ENCODE results near the gene KRABD2.

KRABD2 gene

DNA sequence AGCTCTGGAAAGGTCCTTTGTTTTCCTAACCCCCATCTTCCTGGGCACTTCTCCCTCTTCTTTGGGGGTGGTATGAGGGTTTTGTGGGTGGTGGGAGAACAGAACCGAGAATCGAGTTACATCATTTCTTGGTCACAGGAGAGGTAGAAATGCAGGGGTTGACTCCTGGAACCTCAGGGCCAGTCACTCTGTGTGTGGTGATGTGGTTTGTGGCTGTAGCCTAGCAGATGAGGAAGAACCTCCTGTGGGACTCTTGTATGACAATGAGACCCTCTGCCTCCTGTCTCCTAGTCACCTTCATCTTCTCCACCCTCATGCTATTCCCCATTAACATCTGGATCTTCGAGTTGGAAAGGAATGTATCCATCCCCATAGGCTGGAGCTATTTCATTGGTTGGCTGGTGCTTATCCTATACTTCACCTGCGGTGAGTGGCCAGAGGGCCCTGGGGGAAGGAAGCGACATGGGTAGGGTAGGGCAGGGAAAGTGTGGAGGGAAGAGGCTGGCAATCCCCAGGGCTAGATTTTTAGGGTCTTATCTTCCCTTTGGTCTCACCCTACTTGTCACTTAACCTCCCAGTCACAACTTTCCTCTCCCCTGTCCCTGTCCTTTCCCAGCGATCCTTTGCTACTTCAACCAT lies 31.3 kb downstream of the KRABD2 start:
- DNase-seq (ENCODE audit: extremely low read depth, low read depth), result no peak
- TF ChIP-seq, protein P1, sequence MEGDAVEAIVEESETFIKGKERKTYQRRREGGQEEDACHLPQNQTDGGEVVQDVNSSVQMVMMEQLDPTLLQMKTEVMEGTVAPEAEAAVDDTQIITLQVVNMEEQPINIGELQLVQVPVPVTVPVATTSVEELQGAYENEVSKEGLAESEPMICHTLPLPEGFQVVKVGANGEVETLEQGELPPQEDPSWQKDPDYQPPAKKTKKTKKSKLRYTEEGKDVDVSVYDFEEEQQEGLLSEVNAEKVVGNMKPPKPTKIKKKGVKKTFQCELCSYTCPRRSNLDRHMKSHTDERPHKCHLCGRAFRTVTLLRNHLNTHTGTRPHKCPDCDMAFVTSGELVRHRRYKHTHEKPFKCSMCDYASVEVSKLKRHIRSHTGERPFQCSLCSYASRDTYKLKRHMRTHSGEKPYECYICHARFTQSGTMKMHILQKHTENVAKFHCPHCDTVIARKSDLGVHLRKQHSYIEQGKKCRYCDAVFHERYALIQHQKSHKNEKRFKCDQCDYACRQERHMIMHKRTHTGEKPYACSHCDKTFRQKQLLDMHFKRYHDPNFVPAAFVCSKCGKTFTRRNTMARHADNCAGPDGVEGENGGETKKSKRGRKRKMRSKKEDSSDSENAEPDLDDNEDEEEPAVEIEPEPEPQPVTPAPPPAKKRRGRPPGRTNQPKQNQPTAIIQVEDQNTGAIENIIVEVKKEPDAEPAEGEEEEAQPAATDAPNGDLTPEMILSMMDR (IDR thresholded peaks at IDR 0.05; ENCODE audit: low read depth, low read length), result no peak

DNA sequence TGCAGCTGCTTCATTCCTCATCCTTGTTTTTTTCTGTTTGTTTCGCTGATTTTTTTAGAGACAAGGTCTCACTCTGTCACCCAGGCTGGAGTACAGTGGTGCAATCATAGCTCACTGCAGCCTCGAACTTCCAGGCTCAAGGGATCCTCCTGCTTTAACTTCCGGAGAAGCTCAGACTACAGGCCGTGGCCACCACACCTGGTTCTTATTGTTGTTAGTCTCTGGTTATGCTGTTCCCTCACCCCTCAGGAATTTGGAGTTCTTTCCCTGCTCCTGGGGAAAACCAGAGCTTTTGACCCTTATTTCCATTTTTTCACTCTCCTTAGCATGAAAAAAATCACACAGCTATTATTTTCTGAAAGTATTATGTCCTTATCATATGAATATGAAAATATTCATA lies 35.0 kb downstream of the KRABD2 start:
- TF ChIP-seq, protein P1 (IDR thresholded peaks at IDR 0.05; ENCODE audit: low read depth, low read length), result no peak
- DNase-seq (ENCODE audit: extremely low read depth, low read depth), result no peak

- TF ChIP-seq, protein P1 (IDR thresholded peaks at IDR 0.05; ENCODE audit: low read depth, low read length), result no peak
These were observed 37.0 kb downstream of the KRABD2 start, which contains the start of gene ODF4 for GRCh38 chr17:8339540-8339939. Gene ODF4, plus strand, starts transcription at chr17:8339840. Its CDS starts 212 bp downstream, at chr17:8340052.

DNA sequence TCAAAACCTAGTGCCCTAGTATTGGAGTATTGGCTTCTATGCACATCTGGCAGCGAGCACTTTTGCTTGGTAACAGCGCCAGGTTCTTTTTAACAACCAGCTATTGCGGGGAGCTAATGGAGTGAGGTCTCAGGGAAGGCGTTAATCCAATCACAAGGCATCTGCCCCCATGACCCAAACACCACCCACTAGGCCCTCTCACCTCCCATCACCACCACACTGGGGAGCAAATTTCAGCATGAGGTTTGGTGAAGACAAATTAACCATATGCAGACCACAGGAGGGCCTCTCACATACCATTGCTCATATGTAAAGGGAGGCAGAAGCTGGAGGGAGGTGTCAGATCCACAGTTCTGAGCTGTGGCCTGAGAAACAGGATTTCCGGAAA lies 37.8 kb downstream of the KRABD2 start:
- TF ChIP-seq, protein P1 (IDR thresholded peaks at IDR 0.05; ENCODE audit: low read depth, low read length), result no peak

More at GRCh38 chr17:8339540-8339939, 37.0 kb downstream of the KRABD2 start, which contains the start of gene ODF4:
- DNase-seq (ENCODE audit: extremely low read depth, low read depth), result no peak

GRCh38 chr17:8337802-8338752 lies 38.4 kb downstream of the KRABD2 start:
- DNase-seq (ENCODE audit: extremely low read depth, low read depth), result no peak
- TF ChIP-seq, protein P1 (IDR thresholded peaks at IDR 0.05; ENCODE audit: low read depth, low read length), result no peak

More for the DNA sequence above, 37.8 kb downstream of the KRABD2 start:
- no peak for DNase-seq (ENCODE audit: extremely low read depth, low read depth)

DNA sequence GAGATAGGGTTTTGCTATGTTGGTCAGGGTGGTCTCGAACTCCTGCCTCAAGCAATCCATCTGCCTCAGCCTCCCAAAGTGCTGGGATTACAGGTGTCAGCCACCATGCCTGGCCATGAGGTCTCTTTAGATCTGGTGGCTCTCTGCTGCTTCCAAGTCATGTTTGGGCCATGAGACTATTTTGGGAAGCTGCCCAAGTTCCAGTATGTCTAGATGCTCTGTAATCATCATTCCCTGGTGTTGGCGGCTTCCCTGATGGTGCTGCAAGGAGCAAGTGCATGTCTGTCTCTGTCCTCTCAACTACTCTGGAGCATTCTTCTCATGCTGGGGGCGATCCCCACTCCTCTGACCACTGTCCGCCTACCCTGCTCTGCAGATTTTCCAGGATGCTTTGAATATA lies 43.2 kb downstream of the KRABD2 start:
- TF ChIP-seq, protein P1 (IDR thresholded peaks at IDR 0.05; ENCODE audit: low read depth, low read length), result no peak
- DNase-seq (ENCODE audit: extremely low read depth, low read depth), result no peak

GRCh38 chr17:8332688-8333087 lies 43.8 kb downstream of the KRABD2 start:
- TF ChIP-seq, protein P1 (IDR thresholded peaks at IDR 0.05; ENCODE audit: low read depth, low read length), result no peak
- no peak for DNase-seq (ENCODE audit: extremely low read depth, low read depth)
